ENCODE results near the gene TNS3. TPM values are rescaled to one million over a fixed set of nuclear protein-coding genes. Genes with fewer than 3 reads are reported as not detected.
A peak's percentile ranks its signal among the peaks of the same experiment; 100 is the strongest.

Gene TNS3
- total RNA-seq, 1 experiment from 2014 or later = 27.6 TPM

GRCh38 chr7:47557694-47558670 lies 23.9 kb downstream of the TNS3 start:
- H3K36me3 ChIP-seq = peaks cover 7% of the 10 kb centered on the region
- no peaks in the 10 kb centered on the region for H3K27me3 ChIP-seq
- peak; percentile 22 for DNase-seq
- H3K9me3 ChIP-seq = no peaks in the 10 kb centered on the region
- no peak overlapping the region for H3K4me3 ChIP-seq

GRCh38 chr7:47557317-47557693 lies 24.6 kb downstream of the TNS3 start:
- no peak overlapping the region for H3K4me3 ChIP-seq
- no peaks in the 10 kb centered on the region for H3K27me3 ChIP-seq
- H3K9me3 ChIP-seq = no peaks in the 10 kb centered on the region
- DNase-seq = no peak
- peaks cover 7% of the 10 kb centered on the region for H3K36me3 ChIP-seq

- Histone ChIP-seq H3K4me3 (no peak overlapping the region), H3K9me3 (no peaks in the 10 kb centered on the region), H3K36me3 (peaks cover 5% of the 10 kb centered on the region), H3K27me3 (no peaks in the 10 kb centered on the region)
- peak; percentile 30 for DNase-seq
These were observed 25.3 kb downstream of the TNS3 start for GRCh38 chr7:47556511-47557180.

- DNase-seq = no peak
- H3K9me3 ChIP-seq = no peaks in the 10 kb centered on the region
- no peaks in the 10 kb centered on the region for H3K27me3 ChIP-seq
- no peak overlapping the region for H3K4me3 ChIP-seq
- peaks cover 9% of the 10 kb centered on the region for H3K36me3 ChIP-seq
These were observed 28.6 kb downstream of the TNS3 start for GRCh38 chr7:47553309-47553708.

GRCh38 chr7:47552621-47553020 lies 29.3 kb downstream of the TNS3 start:
- no peaks in the 10 kb centered on the region for H3K9me3 ChIP-seq
- H3K4me3 ChIP-seq = no peak overlapping the region
- H3K36me3 ChIP-seq = peaks cover 9% of the 10 kb centered on the region
- H3K27me3 ChIP-seq = no peaks in the 10 kb centered on the region
- peak; percentile 57 for DNase-seq

GRCh38 chr7:47551668-47552440 lies 30.1 kb downstream of the TNS3 start:
- H3K4me3 ChIP-seq = no peak overlapping the region
- H3K27me3 ChIP-seq = no peaks in the 10 kb centered on the region
- H3K9me3 ChIP-seq = no peaks in the 10 kb centered on the region
- DNase-seq = no peak
- peaks cover 8% of the 10 kb centered on the region for H3K36me3 ChIP-seq

GRCh38 chr7:47550788-47551470 lies 31.0 kb downstream of the TNS3 start:
- Histone ChIP-seq H3K36me3 (peaks cover 8% of the 10 kb centered on the region), H3K27me3 (no peaks in the 10 kb centered on the region), H3K4me3 (no peak overlapping the region), H3K9me3 (no peaks in the 10 kb centered on the region)
- no peak for DNase-seq

GRCh38 chr7:47549916-47550315 lies 32.0 kb downstream of the TNS3 start:
- no peak for DNase-seq
- H3K4me3 ChIP-seq = no peak overlapping the region
- H3K27me3 ChIP-seq = no peaks in the 10 kb centered on the region
- H3K36me3 ChIP-seq = peaks cover 8% of the 10 kb centered on the region
- H3K9me3 ChIP-seq = no peaks in the 10 kb centered on the region

GRCh38 chr7:47549397-47549796 lies 32.5 kb downstream of the TNS3 start:
- Histone ChIP-seq H3K36me3 (peaks cover 5% of the 10 kb centered on the region), H3K4me3 (no peak overlapping the region), H3K9me3 (no peaks in the 10 kb centered on the region), H3K27me3 (no peaks in the 10 kb centered on the region)
- no peak for DNase-seq

- no peaks in the 10 kb centered on the region for H3K9me3 ChIP-seq
- H3K27me3 ChIP-seq = no peaks in the 10 kb centered on the region
- H3K4me3 ChIP-seq = no peak overlapping the region
- no peak for DNase-seq
- H3K36me3 ChIP-seq = peaks cover 5% of the 10 kb centered on the region
These were observed 33.4 kb downstream of the TNS3 start for GRCh38 chr7:47548546-47548945.

- Histone ChIP-seq H3K27me3 (no peaks in the 10 kb centered on the region), H3K36me3 (peaks cover 5% of the 10 kb centered on the region), H3K4me3 (no peak overlapping the region), H3K9me3 (no peaks in the 10 kb centered on the region)
- DNase-seq = no peak
These were observed 35.0 kb downstream of the TNS3 start for GRCh38 chr7:47546733-47547494.

- no peak for DNase-seq
- Histone ChIP-seq H3K36me3 (peaks cover 4% of the 10 kb centered on the region; the same call in 1 of the 2 replicates), H3K9me3 (no peaks in the 10 kb centered on the region), H3K4me3 (no peak overlapping the region), H3K27me3 (no peaks in the 10 kb centered on the region)
These were observed 35.7 kb downstream of the TNS3 start for GRCh38 chr7:47546171-47546570.

- H3K36me3 ChIP-seq = no peaks in the 10 kb centered on the region; the same call in 1 of the 2 replicates
- H3K27me3 ChIP-seq = no peaks in the 10 kb centered on the region
- no peaks in the 10 kb centered on the region for H3K9me3 ChIP-seq
- DNase-seq = no peak
- no peak overlapping the region for H3K4me3 ChIP-seq
These were observed 37.5 kb downstream of the TNS3 start for GRCh38 chr7:47544416-47544815.

- Histone ChIP-seq H3K4me3 (no peak overlapping the region), H3K9me3 (no peaks in the 10 kb centered on the region), H3K36me3 (no peaks in the 10 kb centered on the region; the same call in 1 of the 2 replicates), H3K27me3 (no peaks in the 10 kb centered on the region)
- DNase-seq = no peak
These were observed 38.2 kb downstream of the TNS3 start for GRCh38 chr7:47543714-47544113.

GRCh38 chr7:47543056-47543455 lies 38.9 kb downstream of the TNS3 start:
- H3K27me3 ChIP-seq = no peaks in the 10 kb centered on the region
- no peak overlapping the region for H3K4me3 ChIP-seq
- H3K9me3 ChIP-seq = no peaks in the 10 kb centered on the region
- DNase-seq = no peak
- H3K36me3 ChIP-seq = no peaks in the 10 kb centered on the region; the same call in 1 of the 2 replicates

GRCh38 chr7:47542051-47542450 lies 39.9 kb downstream of the TNS3 start:
- H3K27me3 ChIP-seq = no peaks in the 10 kb centered on the region
- DNase-seq = no peak
- no peak overlapping the region for H3K4me3 ChIP-seq

More at GRCh38 chr7:47542051-47542450, 39.9 kb downstream of the TNS3 start:
- Histone ChIP-seq H3K9me3 (no peaks in the 10 kb centered on the region), H3K36me3 (no peaks in the 10 kb centered on the region; the same call in 1 of the 2 replicates)
